ENCODE results near the gene KLK4. TPM values are rescaled to one million over a fixed set of nuclear protein-coding genes. Genes with fewer than 3 reads are reported as not detected.

The KLK4 gene
- total and polyA plus RNA-seq, 9 of the 15 experiments (the other 6 are each of a cell fraction or from before 2014, with no cell fraction given) = not detected

- H3K4me1 ChIP-seq (replicated peaks in 1 of 2; ENCODE audit: control insufficient read depth in 2 of 2, insufficient read depth in 2 of 2, low read length in 2 of 2) = peaks cover 13 to 15% of the 10 kb centered on the region in 2 experiments
- FAIRE-seq = no peak
- no TSS peak for BruUV-seq (replicated peaks)
- H3K9me1 ChIP-seq (ENCODE audit: control insufficient read depth, insufficient read depth, low read length) = no peaks in the 10 kb centered on the region
- in situ Hi-C loops (cut with MboI) = no loop called here
- no peaks in the 10 kb centered on the region for H3K36me3 ChIP-seq (ENCODE audit: control insufficient read depth, insufficient read depth, low read length)
- H3K27me3 ChIP-seq (ENCODE audit: control insufficient read depth in 2 of 2, insufficient read depth in 2 of 2, low read length in 2 of 2) = peaks cover 8 to 37% of the 10 kb centered on the region in 2 experiments
- H3K27ac ChIP-seq (ENCODE audit: extremely low read depth, low read depth, low read length) = no peak overlapping the region
- no peak overlapping the region for H3K4me2 ChIP-seq (ENCODE audit: insufficient read depth, low read length)
- 0% methylated on average over 3 of the region's 3 CpGs for WGBS (ENCODE audit: insufficient coverage, low coverage, missing lambda C conversion rate)
- H4K20me1 ChIP-seq (replicated peaks; ENCODE audit: control insufficient read depth, insufficient read depth, low read length) = no peaks in the 10 kb centered on the region
- H2AFZ ChIP-seq (ENCODE audit: low read depth, low read length) = no peak overlapping the region
- peak in 2 of 4 experiments; percentile 18 to 26 for DNase-seq (ENCODE audit: extremely low read depth in 1 of 4, low spot score in 3 of 4)
- no peak overlapping the region for H3K4me3 ChIP-seq
- TF ChIP-seq ZNF24 (IDR thresholded peaks at IDR 0.05) (0 out of 2 replicates have a peak, but pooled peaks have one; percentile 46), HOXB6 (CRISPR knock-in tag; IDR thresholded peaks at IDR 0.05; ENCODE audit: borderline replicate concordance) (no peak)
- TF ChIP-seq, protein P1, sequence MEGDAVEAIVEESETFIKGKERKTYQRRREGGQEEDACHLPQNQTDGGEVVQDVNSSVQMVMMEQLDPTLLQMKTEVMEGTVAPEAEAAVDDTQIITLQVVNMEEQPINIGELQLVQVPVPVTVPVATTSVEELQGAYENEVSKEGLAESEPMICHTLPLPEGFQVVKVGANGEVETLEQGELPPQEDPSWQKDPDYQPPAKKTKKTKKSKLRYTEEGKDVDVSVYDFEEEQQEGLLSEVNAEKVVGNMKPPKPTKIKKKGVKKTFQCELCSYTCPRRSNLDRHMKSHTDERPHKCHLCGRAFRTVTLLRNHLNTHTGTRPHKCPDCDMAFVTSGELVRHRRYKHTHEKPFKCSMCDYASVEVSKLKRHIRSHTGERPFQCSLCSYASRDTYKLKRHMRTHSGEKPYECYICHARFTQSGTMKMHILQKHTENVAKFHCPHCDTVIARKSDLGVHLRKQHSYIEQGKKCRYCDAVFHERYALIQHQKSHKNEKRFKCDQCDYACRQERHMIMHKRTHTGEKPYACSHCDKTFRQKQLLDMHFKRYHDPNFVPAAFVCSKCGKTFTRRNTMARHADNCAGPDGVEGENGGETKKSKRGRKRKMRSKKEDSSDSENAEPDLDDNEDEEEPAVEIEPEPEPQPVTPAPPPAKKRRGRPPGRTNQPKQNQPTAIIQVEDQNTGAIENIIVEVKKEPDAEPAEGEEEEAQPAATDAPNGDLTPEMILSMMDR (IDR thresholded peaks at IDR 0.05 in 2 of 3, conservative IDR thresholded peaks at IDR 0.05 in 1 of 3; ENCODE audit: insufficient read depth in 2 of 3, low read depth in 1 of 3, low read length in 3 of 3) = peak; percentile 26 to 42 (median 29); a peak in 4 of 6 replicates
- H3K9me3 ChIP-seq (replicated peaks; ENCODE audit: control insufficient read depth, insufficient read depth, low read depth, low read length) = no peaks in the 10 kb centered on the region
- intact Hi-C loops (cut with micrococcal nuclease) = no loop called here
- no peaks in the 10 kb centered on the region for H3K79me2 ChIP-seq (ENCODE audit: control insufficient read depth, insufficient read depth, low read length)
- ChIA-PET CTCF (ENCODE audit: low intra/inter-chr PET ratio) (no interaction called here), POLR2A (no interaction called here)
- no peak overlapping the region for H3K9ac ChIP-seq (ENCODE audit: insufficient read depth in 1 of 2, low read depth in 2 of 2, low read length in 2 of 2)
- ATAC-seq = peak; percentile 53; the same call in 2 of the 3 replicates
Observed at GRCh38 chr19:50882188-50882587, 29.0 kb downstream of the KLK4 start.

DNA sequence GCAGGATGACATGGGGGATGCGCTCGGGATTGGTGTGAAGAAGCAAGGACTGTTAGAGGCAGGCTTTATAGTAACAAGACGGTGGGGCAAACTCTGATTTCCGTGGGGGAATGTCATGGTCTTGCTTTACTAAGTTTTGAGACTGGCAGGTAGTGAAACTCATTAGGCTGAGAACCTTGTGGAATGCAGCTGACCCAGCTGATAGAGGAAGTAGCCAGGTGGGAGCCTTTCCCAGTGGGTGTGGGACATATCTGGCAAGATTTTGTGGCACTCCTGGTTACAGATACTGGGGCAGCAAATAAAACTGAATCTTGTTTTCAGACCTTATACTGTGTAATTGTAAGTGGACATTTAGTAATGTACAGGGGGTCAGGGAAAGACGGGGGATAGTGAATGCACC lies 31.0 kb downstream of the KLK4 start:
- Histone ChIP-seq H3K4me1 (replicated peaks in 1 of 2; ENCODE audit: control insufficient read depth in 2 of 2, insufficient read depth in 2 of 2, low read length in 2 of 2) (peaks cover 15 to 18% of the 10 kb centered on the region in 2 experiments), H3K9me1 (ENCODE audit: control insufficient read depth, insufficient read depth, low read length) (no peaks in the 10 kb centered on the region), H3K4me2 (ENCODE audit: insufficient read depth, low read length) (no peak overlapping the region), H4K20me1 (replicated peaks; ENCODE audit: control insufficient read depth, insufficient read depth, low read length) (no peaks in the 10 kb centered on the region), H2AFZ (ENCODE audit: low read depth, low read length) (no peak overlapping the region), H3K4me3 (no peak overlapping the region), H3K9me3 (replicated peaks; ENCODE audit: control insufficient read depth, insufficient read depth, low read depth, low read length) (no peaks in the 10 kb centered on the region), H3K36me3 (ENCODE audit: control insufficient read depth, insufficient read depth, low read length) (no peaks in the 10 kb centered on the region), H3K79me2 (ENCODE audit: control insufficient read depth, insufficient read depth, low read length) (no peaks in the 10 kb centered on the region), H3K9ac (ENCODE audit: insufficient read depth in 1 of 2, low read depth in 2 of 2, low read length in 2 of 2) (no peak overlapping the region), H3K27ac (ENCODE audit: extremely low read depth, low read depth, low read length) (no peak overlapping the region), H3K27me3 (ENCODE audit: control insufficient read depth in 2 of 2, insufficient read depth in 2 of 2, low read length in 2 of 2) (peaks cover 16 to 45% of the 10 kb centered on the region in 2 experiments)
- FAIRE-seq (no peak), DNase-seq (ENCODE audit: extremely low read depth in 1 of 4, low spot score in 3 of 4) (no peak), ATAC-seq (no peak)
- WGBS (ENCODE audit: insufficient coverage, low coverage, missing lambda C conversion rate) = 3% methylated on average over 5 of the region's 5 CpGs
- in situ Hi-C loops (cut with MboI) (no loop called here), intact Hi-C loops (cut with micrococcal nuclease) (no loop called here)
- ChIA-PET CTCF (ENCODE audit: low intra/inter-chr PET ratio) (interaction anchor here (0.6 kb wide), 1 partner anchor 217 kb away, joined by 3 read pairs; no protein-coding TSS in a partner anchor), POLR2A (no interaction called here)
- BruUV-seq (replicated peaks) = no TSS peak
- no peak for TF ChIP-seq HMGN3 (IDR thresholded peaks at IDR 0.05; ENCODE audit: borderline replicate concordance, extremely low read depth, insufficient read length, low read depth, low read length)
- no peak for TF ChIP-seq MAFK (IDR thresholded peaks at IDR 0.05; ENCODE audit: low read length)
- TF ChIP-seq, protein P2, sequence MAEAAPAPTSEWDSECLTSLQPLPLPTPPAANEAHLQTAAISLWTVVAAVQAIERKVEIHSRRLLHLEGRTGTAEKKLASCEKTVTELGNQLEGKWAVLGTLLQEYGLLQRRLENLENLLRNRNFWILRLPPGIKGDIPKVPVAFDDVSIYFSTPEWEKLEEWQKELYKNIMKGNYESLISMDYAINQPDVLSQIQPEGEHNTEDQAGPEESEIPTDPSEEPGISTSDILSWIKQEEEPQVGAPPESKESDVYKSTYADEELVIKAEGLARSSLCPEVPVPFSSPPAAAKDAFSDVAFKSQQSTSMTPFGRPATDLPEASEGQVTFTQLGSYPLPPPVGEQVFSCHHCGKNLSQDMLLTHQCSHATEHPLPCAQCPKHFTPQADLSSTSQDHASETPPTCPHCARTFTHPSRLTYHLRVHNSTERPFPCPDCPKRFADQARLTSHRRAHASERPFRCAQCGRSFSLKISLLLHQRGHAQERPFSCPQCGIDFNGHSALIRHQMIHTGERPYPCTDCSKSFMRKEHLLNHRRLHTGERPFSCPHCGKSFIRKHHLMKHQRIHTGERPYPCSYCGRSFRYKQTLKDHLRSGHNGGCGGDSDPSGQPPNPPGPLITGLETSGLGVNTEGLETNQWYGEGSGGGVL (CRISPR knock-in tag; IDR thresholded peaks at IDR 0.05) = no peak
- no peak for TF ChIP-seq SIX5 (IDR thresholded peaks at IDR 0.05; ENCODE audit: borderline replicate concordance in 1 of 2, insufficient read depth in 1 of 2, low read depth in 1 of 2, low read length in 2 of 2)
- no peak for TF ChIP-seq BDP1 (IDR thresholded peaks at IDR 0.05; ENCODE audit: insufficient read depth, insufficient read length)

All from K562 (cell line).